Hepatocyte (in vitro differentiated cells): ENCODE data around the gene STK32B. TPM values are rescaled to one million over a fixed set of nuclear protein-coding genes. Genes with fewer than 3 reads are reported as not detected.

Experiments used
- DNase-seq: peaks from one replicate; pipeline ENCODE4 v3.0.0-alpha.2; 2016; ENCODE audit warnings: low spot score
- H2AFZ ChIP-seq: fragments of 200-600 bp; sonication (generic); 2 replicates; pipeline ENCODE4 v1.6.0; 2016; ENCODE audit warnings: antibody characterized with exemption, mild to moderate bottlenecking
- H3K27ac ChIP-seq: fragments of 200-600 bp; sonication (generic); 2 replicates; pipeline ENCODE4 v1.5.1; 2016; ENCODE audit warnings: mild to moderate bottlenecking
- H3K27me3 ChIP-seq: fragments of 200-600 bp; sonication (generic); 2 replicates; pipeline ENCODE4 v1.6.1; 2016
- H3K36me3 ChIP-seq: fragments of 200-600 bp; sonication (generic); replicated peaks from 2 replicates; pipeline ENCODE4 v1.5.1; 2016; ENCODE audit warnings: low read depth; ENCODE audit not compliant: insufficient read depth
- H3K4me1 ChIP-seq: fragments of 200-600 bp; sonication (generic); 2 replicates; pipeline ENCODE4 v1.5.1; 2016; ENCODE audit warnings: mild to moderate bottlenecking, moderate library complexity; ENCODE audit not compliant: insufficient read depth
- H3K4me2 ChIP-seq: fragments of 200-600 bp; sonication (generic); 2 replicates; pipeline ENCODE4 v1.6.0; 2016
- H3K4me3 ChIP-seq: fragments of 200-600 bp; sonication (generic); 2 replicates; pipeline ENCODE4 v1.5.1; 2016; ENCODE audit warnings: mild to moderate bottlenecking
- H3K79me2 ChIP-seq: fragments of 200-600 bp; sonication (generic); 2 replicates; pipeline ENCODE4 v1.6.0; 2017; ENCODE audit warnings: mild to moderate bottlenecking
- H3K9me2 ChIP-seq: fragments of 200-600 bp; sonication (generic); replicated peaks from 2 replicates; pipeline ENCODE4 v1.6.0; 2017; ENCODE audit warnings: mild to moderate bottlenecking; ENCODE audit not compliant: insufficient read depth
- H3K9me3 ChIP-seq: fragments of 200-600 bp; sonication (generic); 2 replicates; pipeline ENCODE4 v1.5.1; 2016; ENCODE audit warnings: low read depth, mild to moderate bottlenecking
- H4K20me1 ChIP-seq: fragments of 200-600 bp; sonication (generic); 2 replicates; pipeline ENCODE4 v1.6.0; 2016; ENCODE audit warnings: mild to moderate bottlenecking; ENCODE audit not compliant: insufficient read depth, poor library complexity, severe bottlenecking
- EZH2 ChIP-seq: fragments of 200-600 bp; sonication (generic); IDR thresholded peaks from 2 replicates; pipeline ENCODE4 v1.6.1; 2016; ENCODE audit warnings: antibody characterized with exemption, mild to moderate bottlenecking, borderline replicate concordance
- EZH2phosphoT487 ChIP-seq: fragments of 200-600 bp; sonication (generic); IDR thresholded peaks from one replicate; pipeline ENCODE4 v1.6.1; 2018; ENCODE audit warnings: antibody characterized with exemption, mild to moderate bottlenecking, low read depth, moderate library complexity; ENCODE audit not compliant: unreplicated experiment, severe bottlenecking
- WGBS: methylation state at CpG from one replicate; pipeline ENCODE4 v1.1.6; 2016; ENCODE audit warnings: low lambda C conversion rate; ENCODE audit errors: missing lambda C conversion rate; 5-methylcytosine and 5-hydroxymethylcytosine counted together
- polyA plus RNA-seq: library from polyadenylated mRNA; unstranded; fragments of >200 nt; fragmentation: Nextera tagmentation; extraction: Ambion mirVana; gene quantifications from 2 replicates; pipeline ENCODE4 v1.2.1, GENCODE V29; 2016
- total RNA-seq: library from RNA; depleted of rRNA; stranded (reverse); fragments of >200 nt; gene quantifications from 2 replicates; pipeline ENCODE4 v1.2.3, GENCODE V29; 2014
- TF ChIP-seq, protein P1 (sequence below): fragments of 200-600 bp; sonication (generic); IDR thresholded peaks from 2 replicates; pipeline ENCODE4 v1.5.1; 2016; ENCODE audit warnings: antibody characterized with exemption, mild to moderate bottlenecking; ENCODE audit not compliant: poor library complexity

STK32B gene
- total and polyA plus RNA-seq, 2 experiments from 2014 or later: 0.51 to 1.6 TPM

DNA sequence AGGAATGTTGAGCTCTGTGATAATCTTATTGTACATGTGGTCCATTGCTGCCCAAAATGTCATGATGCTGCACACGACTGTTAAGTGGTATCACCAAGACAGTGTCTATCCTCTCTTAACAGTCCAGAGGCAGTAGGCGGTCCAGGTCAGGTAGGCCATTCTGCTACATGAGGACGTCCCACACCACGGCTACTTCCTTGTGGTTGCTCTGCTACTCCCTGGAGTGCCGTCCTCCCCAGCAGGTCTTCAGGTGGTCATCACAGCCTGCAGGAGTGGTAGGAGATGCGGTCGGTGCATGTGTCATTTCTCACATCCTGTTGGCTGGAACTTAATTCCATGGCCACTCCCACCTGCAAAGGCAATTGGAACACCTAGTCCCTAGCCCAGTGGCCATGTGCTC lies 11.5 kb upstream of the STK32B start:
- no peaks in the 10 kb centered on the region for H3K9me3 ChIP-seq
- no peak overlapping the region for H2AFZ ChIP-seq
- no peaks in the 10 kb centered on the region for H3K27me3 ChIP-seq
- H3K27ac ChIP-seq: no peak overlapping the region
- no peak overlapping the region for H3K4me3 ChIP-seq
- TF ChIP-seq, protein P1, sequence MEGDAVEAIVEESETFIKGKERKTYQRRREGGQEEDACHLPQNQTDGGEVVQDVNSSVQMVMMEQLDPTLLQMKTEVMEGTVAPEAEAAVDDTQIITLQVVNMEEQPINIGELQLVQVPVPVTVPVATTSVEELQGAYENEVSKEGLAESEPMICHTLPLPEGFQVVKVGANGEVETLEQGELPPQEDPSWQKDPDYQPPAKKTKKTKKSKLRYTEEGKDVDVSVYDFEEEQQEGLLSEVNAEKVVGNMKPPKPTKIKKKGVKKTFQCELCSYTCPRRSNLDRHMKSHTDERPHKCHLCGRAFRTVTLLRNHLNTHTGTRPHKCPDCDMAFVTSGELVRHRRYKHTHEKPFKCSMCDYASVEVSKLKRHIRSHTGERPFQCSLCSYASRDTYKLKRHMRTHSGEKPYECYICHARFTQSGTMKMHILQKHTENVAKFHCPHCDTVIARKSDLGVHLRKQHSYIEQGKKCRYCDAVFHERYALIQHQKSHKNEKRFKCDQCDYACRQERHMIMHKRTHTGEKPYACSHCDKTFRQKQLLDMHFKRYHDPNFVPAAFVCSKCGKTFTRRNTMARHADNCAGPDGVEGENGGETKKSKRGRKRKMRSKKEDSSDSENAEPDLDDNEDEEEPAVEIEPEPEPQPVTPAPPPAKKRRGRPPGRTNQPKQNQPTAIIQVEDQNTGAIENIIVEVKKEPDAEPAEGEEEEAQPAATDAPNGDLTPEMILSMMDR: no peak
- TF ChIP-seq EZH2phosphoT487: no peak
- TF ChIP-seq EZH2: no peak
- H4K20me1 ChIP-seq: no peaks in the 10 kb centered on the region
- no peak overlapping the region for H3K4me2 ChIP-seq
- no peaks in the 10 kb centered on the region for H3K9me2 ChIP-seq
- WGBS: 94% methylated on average over 7 of the region's 7 CpGs
- peaks cover 30% of the 10 kb centered on the region for H3K4me1 ChIP-seq
- DNase-seq: no peak
- no peaks in the 10 kb centered on the region for H3K36me3 ChIP-seq
- no peaks in the 10 kb centered on the region for H3K79me2 ChIP-seq

DNA sequence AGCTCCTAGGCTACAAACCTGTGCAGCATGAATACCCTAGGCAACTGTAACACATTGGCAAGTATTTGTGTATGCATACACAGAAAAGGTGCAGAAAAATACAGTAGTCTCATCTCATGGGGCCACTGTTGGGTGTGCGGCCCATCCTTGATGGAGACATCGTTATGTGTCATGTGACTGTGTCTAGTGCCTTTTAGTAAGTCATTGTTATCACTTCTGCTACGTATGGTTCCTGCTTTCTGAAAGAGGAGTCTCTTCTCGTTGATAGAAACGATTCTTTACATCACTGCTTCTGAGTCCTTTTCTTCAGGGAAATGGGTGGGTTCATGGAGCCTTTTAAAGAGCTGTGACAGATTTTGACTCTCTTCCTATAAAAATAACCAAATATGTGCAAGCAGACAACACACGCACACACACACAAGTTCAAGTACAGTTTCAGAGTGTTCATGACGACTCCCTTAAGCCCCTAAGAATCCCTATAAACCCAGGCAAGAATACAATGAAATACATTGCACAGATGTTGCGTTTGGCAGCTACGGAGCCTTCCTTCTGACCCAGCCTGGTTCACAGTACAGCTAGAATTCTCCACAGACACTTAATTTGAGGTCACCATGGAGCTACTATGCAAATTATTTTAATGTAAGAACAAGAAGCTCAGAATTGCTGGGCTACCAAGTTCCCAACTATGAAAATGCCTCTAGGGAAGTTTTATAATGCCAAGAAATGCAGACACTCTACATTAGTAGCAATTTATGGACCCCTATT lies 10.2 kb upstream of the STK32B start:
- H3K79me2 ChIP-seq: no peaks in the 10 kb centered on the region
- no peaks in the 10 kb centered on the region for H4K20me1 ChIP-seq
- TF ChIP-seq EZH2phosphoT487 (no peak), EZH2 (no peak)
- TF ChIP-seq, protein P1: no peak
- H3K9me3 ChIP-seq: no peaks in the 10 kb centered on the region
- H3K4me1 ChIP-seq: peaks cover 21% of the 10 kb centered on the region
- no peak overlapping the region for H2AFZ ChIP-seq
- DNase-seq: peak; percentile 46
- 58% methylated on average over 9 of the region's 9 CpGs for WGBS
- H3K9me2 ChIP-seq: no peaks in the 10 kb centered on the region
- no peaks in the 10 kb centered on the region for H3K36me3 ChIP-seq
- peak overlapping the region; percentile 58 for H3K4me2 ChIP-seq
- peak overlapping the region; percentile 93 for H3K27ac ChIP-seq
- H3K27me3 ChIP-seq: no peaks in the 10 kb centered on the region
- no peak overlapping the region for H3K4me3 ChIP-seq

- no peak for TF ChIP-seq EZH2
- TF ChIP-seq, protein P1: no peak
- no peak for TF ChIP-seq EZH2phosphoT487
- H2AFZ ChIP-seq: no peak overlapping the region
- no peaks in the 10 kb centered on the region for H3K9me2 ChIP-seq
- peaks cover 19% of the 10 kb centered on the region for H3K4me1 ChIP-seq
- H3K4me2 ChIP-seq: peak overlapping the region; percentile 36
- H3K4me3 ChIP-seq: no peak overlapping the region
- WGBS: 33% methylated on average over 7 of the region's 7 CpGs
- no peaks in the 10 kb centered on the region for H4K20me1 ChIP-seq
- H3K27ac ChIP-seq: peak overlapping the region; percentile 87
- H3K79me2 ChIP-seq: no peaks in the 10 kb centered on the region
- H3K9me3 ChIP-seq: no peaks in the 10 kb centered on the region
- DNase-seq: no peak
- H3K36me3 ChIP-seq: no peaks in the 10 kb centered on the region
- H3K27me3 ChIP-seq: no peaks in the 10 kb centered on the region
Measured at GRCh38 chr4:5041699-5042098, 9.6 kb upstream of the STK32B start.
